GM19467 (cell line): ENCODE measurements around the gene GRID2IP.

Source experiments
- ATAC-seq: cut with Tn5 transposase; IDR thresholded peaks from one replicate; pipeline ENCODE4 v1.9.1; 2021; ENCODE audit warnings: mild to moderate bottlenecking, moderate library complexity; ENCODE audit not compliant: unreplicated experiment

Gene GRID2IP

GRCh38 chr7:6528401-6529130 lies 22.7 kb downstream of the GRID2IP start:
- no peak for ATAC-seq

GRCh38 chr7:6526997-6527378 lies 24.3 kb downstream of the GRID2IP start:
- ATAC-seq = no peak

GRCh38 chr7:6520163-6520981 lies 30.9 kb downstream of the GRID2IP start:
- no peak for ATAC-seq

- ATAC-seq = no peak
Observed at GRCh38 chr7:6516387-6516983, 34.8 kb downstream of the GRID2IP start.

GRCh38 chr7:6513541-6513940 lies 37.7 kb downstream of the GRID2IP start:
- ATAC-seq = no peak

- no peak for ATAC-seq
Observed at GRCh38 chr7:6512892-6513291, 38.4 kb downstream of the GRID2IP start.

- no peak for ATAC-seq
Observed at GRCh38 chr7:6510476-6511133, 40.7 kb downstream of the GRID2IP start.

- ATAC-seq = no peak
Observed at GRCh38 chr7:6508950-6509349, 42.3 kb downstream of the GRID2IP start.

- ATAC-seq = no peak
Observed at GRCh38 chr7:6508539-6508938, 42.7 kb downstream of the GRID2IP start.

- no peak for ATAC-seq
Observed at GRCh38 chr7:6507906-6508305, 43.4 kb downstream of the GRID2IP start.

- no peak for ATAC-seq
Observed at GRCh38 chr7:6505685-6506559, 45.3 kb downstream of the GRID2IP start.

- no peak for ATAC-seq
Observed at GRCh38 chr7:6504996-6505395, 46.3 kb downstream of the GRID2IP start.

GRCh38 chr7:6502886-6503285 lies 48.4 kb downstream of the GRID2IP start:
- ATAC-seq = no peak

- no peak for ATAC-seq
Observed at GRCh38 chr7:6501586-6502564, 49.4 kb downstream of the GRID2IP start.

GRCh38 chr7:6500691-6501090 lies 50.6 kb downstream of the GRID2IP start:
- no peak for ATAC-seq

GRCh38 chr7:6497994-6498393 lies 53.3 kb downstream of the GRID2IP start:
- no peak for ATAC-seq

- ATAC-seq = no peak
Observed at GRCh38 chr7:6497637-6497905, 53.7 kb downstream of the GRID2IP start.

- no peak for ATAC-seq
Observed at GRCh38 chr7:6496842-6497636, 54.2 kb downstream of the GRID2IP start.
